Stimulated activated CD8-positive, alpha-beta memory T cell treated with anti-CD3 and anti-CD28 coated beads, Interleukin-2, amount 100 ng/mL, for 48 hours (primary cell): Measurements from ENCODE around the gene SDCCAG8.

Source experiments
- DNase-seq, 2 donors: peaks; one replicate each; pipeline ENCODE4 v3.0.0-alpha.2; 2020; ENCODE audit warnings: low read depth in 2 of 2

Gene SDCCAG8

GRCh38 chr1:243455760-243456651, 200.2 kb downstream of the SDCCAG8 start:
- DNase-seq: no peak

GRCh38 chr1:243457363-243457982, 201.6 kb downstream of the SDCCAG8 start:
- DNase-seq: no peak

GRCh38 chr1:243459059-243459458, 203.2 kb downstream of the SDCCAG8 start:
- DNase-seq: no peak

- DNase-seq: no peak
Measured at GRCh38 chr1:243461700-243462099, 205.9 kb downstream of the SDCCAG8 start.

GRCh38 chr1:243462929-243463697, 207.3 kb downstream of the SDCCAG8 start:
- no peak for DNase-seq

GRCh38 chr1:243465081-243465480, 209.2 kb downstream of the SDCCAG8 start:
- no peak for DNase-seq

GRCh38 chr1:243465738-243466137, 209.9 kb downstream of the SDCCAG8 start:
- no peak for DNase-seq

GRCh38 chr1:243469497-243469896, 213.7 kb downstream of the SDCCAG8 start:
- DNase-seq: no peak

- DNase-seq: no peak
Measured at GRCh38 chr1:243470502-243470901, 214.7 kb downstream of the SDCCAG8 start.

- DNase-seq: no peak
Measured at GRCh38 chr1:243471026-243471685, 215.3 kb downstream of the SDCCAG8 start.

- no peak for DNase-seq
Measured at GRCh38 chr1:243471754-243472745, 216.2 kb downstream of the SDCCAG8 start.

GRCh38 chr1:243473227-243474135, 217.6 kb downstream of the SDCCAG8 start:
- no peak for DNase-seq

GRCh38 chr1:243474136-243474881, 218.5 kb downstream of the SDCCAG8 start:
- no peak for DNase-seq

- no peak for DNase-seq
Measured at GRCh38 chr1:243474906-243475305, 219.1 kb downstream of the SDCCAG8 start.

GRCh38 chr1:243475966-243476365, 220.1 kb downstream of the SDCCAG8 start:
- no peak for DNase-seq

- no peak for DNase-seq
Measured at GRCh38 chr1:243477731-243478290, 222.0 kb downstream of the SDCCAG8 start.

GRCh38 chr1:243481101-243481500, 225.3 kb downstream of the SDCCAG8 start:
- DNase-seq: no peak
